ENCODE data around the gene CPEB3.

GRCh38 chr10:92242380-92242779, 48.5 kb downstream of the CPEB3 start:
- TF ChIP-seq, protein P1, sequence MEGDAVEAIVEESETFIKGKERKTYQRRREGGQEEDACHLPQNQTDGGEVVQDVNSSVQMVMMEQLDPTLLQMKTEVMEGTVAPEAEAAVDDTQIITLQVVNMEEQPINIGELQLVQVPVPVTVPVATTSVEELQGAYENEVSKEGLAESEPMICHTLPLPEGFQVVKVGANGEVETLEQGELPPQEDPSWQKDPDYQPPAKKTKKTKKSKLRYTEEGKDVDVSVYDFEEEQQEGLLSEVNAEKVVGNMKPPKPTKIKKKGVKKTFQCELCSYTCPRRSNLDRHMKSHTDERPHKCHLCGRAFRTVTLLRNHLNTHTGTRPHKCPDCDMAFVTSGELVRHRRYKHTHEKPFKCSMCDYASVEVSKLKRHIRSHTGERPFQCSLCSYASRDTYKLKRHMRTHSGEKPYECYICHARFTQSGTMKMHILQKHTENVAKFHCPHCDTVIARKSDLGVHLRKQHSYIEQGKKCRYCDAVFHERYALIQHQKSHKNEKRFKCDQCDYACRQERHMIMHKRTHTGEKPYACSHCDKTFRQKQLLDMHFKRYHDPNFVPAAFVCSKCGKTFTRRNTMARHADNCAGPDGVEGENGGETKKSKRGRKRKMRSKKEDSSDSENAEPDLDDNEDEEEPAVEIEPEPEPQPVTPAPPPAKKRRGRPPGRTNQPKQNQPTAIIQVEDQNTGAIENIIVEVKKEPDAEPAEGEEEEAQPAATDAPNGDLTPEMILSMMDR (IDR thresholded peaks at IDR 0.05): no peak
- no peak for TF ChIP-seq POLR2A (IDR thresholded peaks at IDR 0.05)

Data from ovary (tissue), 3 donors.